ENCODE measurements around the gene CCSER1. TPM values are rescaled to one million over a fixed set of nuclear protein-coding genes. Genes with fewer than 3 reads are reported as not detected.
"Not testable (repeated sequence)": the region's sequence is repeated elsewhere in the genome, so short reads cannot be mapped to it uniquely, and the experiment has no call there.

The CCSER1 gene
- total RNA-seq, 3 donors from 2014 or later (not counting 1 experiment from before 2014, with no cell fraction given) = 0.87 to 1.1 (median 1.1) TPM

DNA sequence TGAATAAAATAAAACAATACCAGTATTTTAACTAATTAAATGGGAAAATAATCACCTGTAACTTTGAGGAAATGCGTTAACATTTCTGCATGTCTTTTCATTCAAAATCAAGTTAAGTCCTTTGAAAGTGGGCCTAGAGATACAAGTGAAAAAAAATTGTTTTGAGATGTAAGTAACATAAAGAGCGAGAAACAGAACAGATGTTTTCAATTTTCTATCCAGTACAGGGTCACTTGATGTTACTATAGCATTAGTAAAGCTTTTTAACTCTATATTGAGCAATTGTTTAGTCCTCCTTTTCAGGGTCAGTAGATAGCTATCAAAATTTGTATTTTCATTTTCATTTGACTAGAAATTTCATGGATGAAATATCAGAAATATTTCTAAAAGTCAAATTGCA, 761.4 kb downstream of the CCSER1 start:
- Histone ChIP-seq H3K27ac (ENCODE audit: low read length) (no peak overlapping the region), H3K9me3 (ENCODE audit: control insufficient read depth, insufficient read depth, low read length) (peaks cover under 1% of the 10 kb centered on the region), H3K36me3 (ENCODE audit: control insufficient read depth, insufficient read depth, low read length) (no peaks in the 10 kb centered on the region), H3K4me1 (ENCODE audit: control insufficient read depth, insufficient read depth, low read length) (no peaks in the 10 kb centered on the region), H3K27me3 (ENCODE audit: control insufficient read depth, insufficient read depth, low read length) (no peaks in the 10 kb centered on the region), H3K4me3 (ENCODE audit: low read length) (no peak overlapping the region)
- peaks cover 5 to 8% of the 10 kb centered on the region in 2 donors for H3K9me3 Mint-ChIP-seq
- TF ChIP-seq, protein P1, sequence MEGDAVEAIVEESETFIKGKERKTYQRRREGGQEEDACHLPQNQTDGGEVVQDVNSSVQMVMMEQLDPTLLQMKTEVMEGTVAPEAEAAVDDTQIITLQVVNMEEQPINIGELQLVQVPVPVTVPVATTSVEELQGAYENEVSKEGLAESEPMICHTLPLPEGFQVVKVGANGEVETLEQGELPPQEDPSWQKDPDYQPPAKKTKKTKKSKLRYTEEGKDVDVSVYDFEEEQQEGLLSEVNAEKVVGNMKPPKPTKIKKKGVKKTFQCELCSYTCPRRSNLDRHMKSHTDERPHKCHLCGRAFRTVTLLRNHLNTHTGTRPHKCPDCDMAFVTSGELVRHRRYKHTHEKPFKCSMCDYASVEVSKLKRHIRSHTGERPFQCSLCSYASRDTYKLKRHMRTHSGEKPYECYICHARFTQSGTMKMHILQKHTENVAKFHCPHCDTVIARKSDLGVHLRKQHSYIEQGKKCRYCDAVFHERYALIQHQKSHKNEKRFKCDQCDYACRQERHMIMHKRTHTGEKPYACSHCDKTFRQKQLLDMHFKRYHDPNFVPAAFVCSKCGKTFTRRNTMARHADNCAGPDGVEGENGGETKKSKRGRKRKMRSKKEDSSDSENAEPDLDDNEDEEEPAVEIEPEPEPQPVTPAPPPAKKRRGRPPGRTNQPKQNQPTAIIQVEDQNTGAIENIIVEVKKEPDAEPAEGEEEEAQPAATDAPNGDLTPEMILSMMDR (IDR thresholded peaks at IDR 0.05) = no peak
- H3K36me3 Mint-ChIP-seq = no peaks in the 10 kb centered on the region
- no peak for ATAC-seq
- DNase-seq = no peak
- no peaks in the 10 kb centered on the region for H3K4me1 Mint-ChIP-seq
- WGBS (ENCODE audit: insufficient coverage) = no CpG with 5 or more reads among the region's 2 CpGs
- intact Hi-C loops (cut with micrococcal nuclease) = no loop called here
- H3K27ac Mint-ChIP-seq = no peak overlapping the region
- no peaks in the 10 kb centered on the region for H3K27me3 Mint-ChIP-seq (ENCODE audit: low read depth in 2 of 2)
- no peak overlapping the region for H3K4me3 Mint-ChIP-seq

DNA sequence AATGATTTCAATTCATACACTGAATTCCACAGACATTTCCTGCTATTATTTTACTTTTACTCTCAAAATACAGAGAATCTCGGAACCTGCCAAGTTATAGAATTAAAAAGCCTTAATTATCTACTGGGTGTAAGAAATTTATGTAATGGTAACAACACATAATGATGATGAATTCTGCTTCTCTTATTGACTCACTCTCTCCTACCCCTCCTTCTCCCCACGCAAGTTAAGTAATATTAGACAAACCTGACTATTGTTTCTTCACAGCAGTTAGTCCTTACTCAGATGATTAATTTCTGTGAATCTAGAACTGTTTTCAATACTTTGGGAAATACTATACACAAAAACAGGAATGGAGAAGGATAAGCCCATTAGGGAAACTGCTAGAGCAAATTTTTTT, 762.0 kb downstream of the CCSER1 start:
- TF ChIP-seq, protein P1 (IDR thresholded peaks at IDR 0.05) = no peak
- no peaks in the 10 kb centered on the region for H3K9me3 ChIP-seq (ENCODE audit: control insufficient read depth, insufficient read depth, low read length)
- WGBS (ENCODE audit: insufficient coverage) = 83% methylated on average over 1 of the region's 2 CpGs
- ATAC-seq (no peak), DNase-seq (no peak)
- intact Hi-C loops (cut with micrococcal nuclease) = no loop called here
- Mint-ChIP-seq H3K27me3 (ENCODE audit: low read depth in 2 of 2) (no peaks in the 10 kb centered on the region), H3K4me3 (no peak overlapping the region), H3K4me1 (no peaks in the 10 kb centered on the region), H3K9me3 (peaks cover 2 to 5% of the 10 kb centered on the region in 2 donors), H3K27ac (no peak overlapping the region), H3K36me3 (no peaks in the 10 kb centered on the region)
- no peak overlapping the region for H3K27ac ChIP-seq (ENCODE audit: low read length)
- no peaks in the 10 kb centered on the region for H3K36me3 ChIP-seq (ENCODE audit: control insufficient read depth, insufficient read depth, low read length)
- H3K4me3 ChIP-seq (ENCODE audit: low read length) = no peak overlapping the region
- H3K27me3 ChIP-seq (ENCODE audit: control insufficient read depth, insufficient read depth, low read length) = no peaks in the 10 kb centered on the region
- no peaks in the 10 kb centered on the region for H3K4me1 ChIP-seq (ENCODE audit: control insufficient read depth, insufficient read depth, low read length)

DNA sequence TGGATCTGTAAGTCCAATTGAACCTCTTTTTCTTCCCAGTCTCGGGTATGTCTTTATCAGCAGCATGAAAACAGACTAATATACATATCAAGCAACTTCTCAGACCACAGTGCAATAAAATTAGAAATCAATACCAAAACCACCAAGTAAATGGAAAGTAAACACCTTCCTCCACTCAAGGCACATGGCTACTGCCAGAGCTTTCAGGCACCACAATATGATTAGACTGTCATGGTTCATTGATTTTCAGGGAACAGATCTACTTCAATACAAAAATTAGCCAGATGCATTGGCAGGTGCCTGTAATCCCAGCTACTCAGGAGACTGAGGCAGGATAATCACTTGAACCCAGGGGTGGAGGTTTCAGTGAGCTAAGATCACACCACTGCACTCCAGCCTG, 776.2 kb downstream of the CCSER1 start:
- Mint-ChIP-seq H3K36me3 (peaks cover 18% of the 10 kb centered on the region), H3K9me3 (peaks cover 26 to 39% of the 10 kb centered on the region in 2 donors)
- 85% methylated on average over 1 of the region's 1 CpG for WGBS (ENCODE audit: insufficient coverage)
- DNase-seq; H3K4me3 ChIP-seq (ENCODE audit: low read length); H3K9me3 ChIP-seq (ENCODE audit: control insufficient read depth, insufficient read depth, low read length); H3K27me3 ChIP-seq (ENCODE audit: control insufficient read depth, insufficient read depth, low read length); ATAC-seq; intact Hi-C loops (cut with micrococcal nuclease); H3K4me1 ChIP-seq (ENCODE audit: control insufficient read depth, insufficient read depth, low read length); H3K36me3 ChIP-seq (ENCODE audit: control insufficient read depth, insufficient read depth, low read length); H3K4me3 Mint-ChIP-seq; H3K4me1 Mint-ChIP-seq; H3K27me3 Mint-ChIP-seq (ENCODE audit: low read depth in 2 of 2); H3K27ac ChIP-seq (ENCODE audit: low read length); H3K27ac Mint-ChIP-seq: not testable (repeated sequence)

DNA sequence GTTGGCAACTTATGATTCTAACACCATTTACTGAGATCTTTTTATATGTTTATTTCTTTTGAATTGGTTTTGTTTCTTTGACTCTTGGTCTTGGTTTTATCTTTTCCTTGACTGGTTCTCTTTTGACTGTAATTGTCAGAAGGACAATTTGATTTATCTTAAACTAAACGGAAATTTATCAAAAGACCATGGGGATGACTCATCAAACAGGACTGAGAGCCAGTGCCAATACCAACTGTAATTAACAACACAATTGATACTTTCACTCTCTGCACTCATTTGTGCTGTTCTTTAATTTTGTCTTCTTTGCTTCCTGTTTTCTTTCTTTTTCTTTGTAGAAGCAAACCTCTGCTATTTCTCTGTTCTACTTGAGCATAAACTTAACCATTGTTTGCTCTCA, 776.8 kb downstream of the CCSER1 start:
- Histone ChIP-seq H3K27ac (ENCODE audit: low read length) (no peak overlapping the region), H3K27me3 (ENCODE audit: control insufficient read depth, insufficient read depth, low read length) (no peaks in the 10 kb centered on the region), H3K4me3 (ENCODE audit: low read length) (no peak overlapping the region), H3K36me3 (ENCODE audit: control insufficient read depth, insufficient read depth, low read length) (no peaks in the 10 kb centered on the region), H3K4me1 (ENCODE audit: control insufficient read depth, insufficient read depth, low read length) (no peaks in the 10 kb centered on the region), H3K9me3 (ENCODE audit: control insufficient read depth, insufficient read depth, low read length) (no peaks in the 10 kb centered on the region)
- Mint-ChIP-seq H3K4me3 (no peak overlapping the region), H3K27ac (no peak overlapping the region), H3K27me3 (ENCODE audit: low read depth in 2 of 2) (no peaks in the 10 kb centered on the region), H3K4me1 (no peaks in the 10 kb centered on the region), H3K9me3 (peaks cover 22 to 36% of the 10 kb centered on the region in 2 donors), H3K36me3 (peaks cover 18% of the 10 kb centered on the region)
- intact Hi-C loops (cut with micrococcal nuclease) = no loop called here
- TF ChIP-seq, protein P1 (IDR thresholded peaks at IDR 0.05) = no peak
- ATAC-seq = no peak
- WGBS (ENCODE audit: insufficient coverage) = 81% methylated on average over 1 of the region's 1 CpG
- no peak for DNase-seq
